RWPE2 (cell line): ENCODE data around the gene PIK3R1.

Source experiments
- ATAC-seq: fragments of 200-7000 bp; cut with Tn5 transposase; 3 replicates; pipeline ENCODE4 v1.9.1; 2021; ENCODE audit warnings: low read depth
- DNase-seq: peaks from one replicate; pipeline ENCODE4 v3.0.0-alpha.2; 2020; ENCODE audit warnings: low spot score
- H3K27ac ChIP-seq: fragments of 450-650 bp; 2 replicates; pipeline ENCODE4 v1.5.1; 2017; ENCODE audit warnings: mild to moderate bottlenecking; ENCODE audit not compliant: poor library complexity, severe bottlenecking
- H3K27me3 ChIP-seq: fragments of 250-450 bp; sonication (Bioruptor Pico); 2 replicates; pipeline ENCODE4 v1.5.1; 2021; ENCODE audit warnings: mild to moderate bottlenecking, moderate library complexity; ENCODE audit not compliant: insufficient read depth, poor library complexity, severe bottlenecking
- H3K36me3 ChIP-seq: fragments of 250-450 bp; sonication (Bioruptor Pico); 2 replicates; pipeline ENCODE4 v1.5.1; 2020; ENCODE audit warnings: low read depth, mild to moderate bottlenecking, moderate library complexity
- H3K4me1 ChIP-seq: fragments of 250-450 bp; sonication (Bioruptor Pico); 2 replicates; pipeline ENCODE4 v1.5.1; 2021; ENCODE audit warnings: mild to moderate bottlenecking, moderate library complexity; ENCODE audit not compliant: insufficient read depth, poor library complexity, severe bottlenecking
- H3K4me3 ChIP-seq: fragments of 250-450 bp; sonication (Bioruptor Pico); 2 replicates; pipeline ENCODE4 v1.5.1; 2021; ENCODE audit warnings: mild to moderate bottlenecking, moderate library complexity; ENCODE audit not compliant: severe bottlenecking
- H3K9me3 ChIP-seq: fragments of 250-450 bp; sonication (Bioruptor Pico); 2 replicates; pipeline ENCODE4 v1.5.1; 2021; ENCODE audit warnings: mild to moderate bottlenecking, moderate library complexity; ENCODE audit not compliant: severe bottlenecking
- TF ChIP-seq, protein P1 (sequence below): fragments of 450-650 bp; IDR thresholded peaks from one replicate; pipeline ENCODE4 v1.5.1; 2017; ENCODE audit warnings: mild to moderate bottlenecking, moderate library complexity; ENCODE audit not compliant: poor library complexity, severe bottlenecking

Gene PIK3R1

DNA sequence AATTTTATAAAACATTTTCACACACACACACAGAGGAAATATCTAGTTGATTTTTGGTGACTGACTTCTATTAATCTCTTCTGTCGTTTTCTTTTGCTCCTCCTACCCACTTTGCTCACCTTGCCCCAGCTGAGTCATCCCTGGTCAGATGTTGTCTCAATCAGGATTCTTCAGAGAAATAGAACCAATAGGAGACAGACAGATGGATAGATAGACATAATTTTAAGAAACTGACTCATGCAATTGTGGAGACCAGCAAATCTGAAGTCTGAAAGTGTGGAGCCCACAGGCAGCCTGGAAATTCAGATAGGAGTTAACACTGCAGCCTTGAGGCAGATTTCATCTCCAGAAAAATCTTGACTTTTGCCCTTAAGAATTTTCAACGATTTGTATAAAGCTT is 37.0 kb upstream of the PIK3R1 start:
- peak; percentile 98 for ATAC-seq
- Histone ChIP-seq H3K27me3 (no peaks in the 10 kb centered on the region), H3K9me3 (no peaks in the 10 kb centered on the region), H3K4me1 (peaks cover 4% of the 10 kb centered on the region), H3K36me3 (no peaks in the 10 kb centered on the region), H3K27ac (peak overlapping the region; percentile 27), H3K4me3 (no peak overlapping the region)
- TF ChIP-seq, protein P1, sequence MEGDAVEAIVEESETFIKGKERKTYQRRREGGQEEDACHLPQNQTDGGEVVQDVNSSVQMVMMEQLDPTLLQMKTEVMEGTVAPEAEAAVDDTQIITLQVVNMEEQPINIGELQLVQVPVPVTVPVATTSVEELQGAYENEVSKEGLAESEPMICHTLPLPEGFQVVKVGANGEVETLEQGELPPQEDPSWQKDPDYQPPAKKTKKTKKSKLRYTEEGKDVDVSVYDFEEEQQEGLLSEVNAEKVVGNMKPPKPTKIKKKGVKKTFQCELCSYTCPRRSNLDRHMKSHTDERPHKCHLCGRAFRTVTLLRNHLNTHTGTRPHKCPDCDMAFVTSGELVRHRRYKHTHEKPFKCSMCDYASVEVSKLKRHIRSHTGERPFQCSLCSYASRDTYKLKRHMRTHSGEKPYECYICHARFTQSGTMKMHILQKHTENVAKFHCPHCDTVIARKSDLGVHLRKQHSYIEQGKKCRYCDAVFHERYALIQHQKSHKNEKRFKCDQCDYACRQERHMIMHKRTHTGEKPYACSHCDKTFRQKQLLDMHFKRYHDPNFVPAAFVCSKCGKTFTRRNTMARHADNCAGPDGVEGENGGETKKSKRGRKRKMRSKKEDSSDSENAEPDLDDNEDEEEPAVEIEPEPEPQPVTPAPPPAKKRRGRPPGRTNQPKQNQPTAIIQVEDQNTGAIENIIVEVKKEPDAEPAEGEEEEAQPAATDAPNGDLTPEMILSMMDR: no peak
- DNase-seq: peak; percentile 73

DNA sequence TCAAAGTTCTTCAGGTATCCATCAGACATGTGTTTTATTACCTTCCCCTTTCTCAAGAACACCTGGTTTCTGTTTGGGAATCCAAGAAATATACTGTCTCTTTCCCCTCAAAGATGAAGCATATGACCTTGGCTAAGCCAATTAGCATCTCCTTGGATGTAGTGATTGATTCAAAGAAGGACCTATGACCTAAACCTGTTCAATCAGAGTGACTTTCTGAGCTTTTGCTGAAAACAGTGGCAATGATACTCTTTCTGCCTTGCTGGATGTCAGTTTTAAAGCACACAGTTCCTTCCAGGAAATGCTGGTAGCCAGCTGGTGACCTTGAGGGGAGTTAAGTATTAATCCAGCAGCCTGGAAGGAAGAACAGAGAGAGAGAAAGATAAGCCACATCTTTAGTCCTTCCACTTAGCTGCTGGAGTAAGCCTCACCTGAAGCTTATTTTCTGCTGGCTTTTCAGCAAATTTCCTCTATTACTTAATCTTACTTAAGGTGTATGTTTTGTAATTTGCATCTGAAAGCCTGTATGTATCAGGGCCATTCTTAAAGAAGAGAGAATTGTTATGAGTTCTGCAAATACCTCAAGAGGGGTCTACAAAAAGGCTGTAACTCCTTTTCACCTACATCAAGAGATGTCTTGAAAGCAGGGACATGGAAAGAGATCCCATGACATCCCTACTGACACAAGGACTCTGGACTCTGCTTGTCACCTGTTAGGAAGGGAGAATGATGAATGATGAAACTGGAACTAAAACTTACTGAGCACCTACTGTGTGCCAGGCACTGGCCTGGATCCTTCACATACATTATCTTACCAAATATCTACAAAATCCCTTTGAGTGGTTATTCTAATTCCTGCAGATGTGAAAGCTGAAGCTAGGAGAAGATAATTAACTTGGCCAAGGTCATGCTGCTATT is 35.2 kb upstream of the PIK3R1 start:
- no peak for DNase-seq
- no peaks in the 10 kb centered on the region for H3K9me3 ChIP-seq
- H3K36me3 ChIP-seq: no peaks in the 10 kb centered on the region
- peaks cover 4% of the 10 kb centered on the region for H3K4me1 ChIP-seq
- H3K27me3 ChIP-seq: no peaks in the 10 kb centered on the region
- H3K4me3 ChIP-seq: no peak overlapping the region
- TF ChIP-seq, protein P1: no peak
- no peak for ATAC-seq
- no peak overlapping the region for H3K27ac ChIP-seq

DNA sequence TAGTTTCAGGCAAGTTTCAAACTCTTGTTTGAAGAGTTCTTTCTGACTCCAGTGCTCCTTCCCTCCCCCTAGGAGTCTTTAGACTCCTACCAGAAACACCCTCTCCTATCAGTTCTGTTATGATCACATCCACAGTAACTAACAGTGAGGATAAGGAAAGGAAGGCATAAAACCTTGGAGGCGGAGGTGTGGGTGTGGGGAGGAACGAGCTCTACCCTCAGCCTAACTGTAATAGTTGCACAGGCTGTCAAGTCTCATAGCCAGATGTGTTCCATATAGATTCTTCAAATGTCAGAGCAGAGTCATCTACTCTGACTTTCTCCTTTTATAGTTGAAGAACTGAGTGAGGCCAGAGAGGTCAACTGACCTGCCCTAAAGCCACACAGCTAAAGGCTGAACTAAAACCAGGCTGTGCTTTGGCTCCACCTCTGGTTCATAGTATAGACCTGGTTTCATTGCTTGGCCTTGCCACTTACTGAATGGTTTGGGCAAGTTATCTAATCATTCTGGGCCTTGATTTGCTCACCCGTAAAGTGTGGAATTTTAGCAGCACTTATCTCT is 34.4 kb upstream of the PIK3R1 start:
- Histone ChIP-seq H3K36me3 (no peaks in the 10 kb centered on the region), H3K9me3 (no peaks in the 10 kb centered on the region), H3K4me3 (no peak overlapping the region), H3K4me1 (peaks cover 4% of the 10 kb centered on the region), H3K27ac (no peak overlapping the region), H3K27me3 (no peaks in the 10 kb centered on the region)
- TF ChIP-seq, protein P1: no peak
- no peak for DNase-seq
- ATAC-seq: no peak

DNA sequence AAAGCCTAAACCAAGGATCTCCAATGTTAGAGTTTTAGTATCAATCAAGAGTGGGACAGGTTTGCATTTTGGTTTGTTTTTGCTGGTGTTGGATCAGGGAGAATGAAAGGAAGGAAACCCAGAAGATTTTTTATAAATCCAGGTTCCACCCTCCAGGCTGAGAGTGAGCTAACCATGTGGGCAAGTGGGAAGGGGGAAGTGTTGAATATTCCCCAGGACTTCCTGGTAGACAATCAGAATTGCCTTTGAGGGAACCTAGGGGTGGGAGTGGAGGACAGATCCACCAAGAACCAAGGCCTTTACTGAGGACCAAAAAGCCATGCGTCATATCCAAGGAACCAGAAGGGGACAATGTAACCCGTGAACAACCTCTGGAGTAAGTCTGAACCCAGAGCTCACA is 33.5 kb upstream of the PIK3R1 start:
- TF ChIP-seq, protein P1: no peak
- Histone ChIP-seq H3K27me3 (no peaks in the 10 kb centered on the region), H3K27ac (no peak overlapping the region), H3K9me3 (no peaks in the 10 kb centered on the region), H3K4me1 (peaks cover 4% of the 10 kb centered on the region), H3K4me3 (no peak overlapping the region), H3K36me3 (no peaks in the 10 kb centered on the region)
- no peak for DNase-seq
- no peak for ATAC-seq

DNA sequence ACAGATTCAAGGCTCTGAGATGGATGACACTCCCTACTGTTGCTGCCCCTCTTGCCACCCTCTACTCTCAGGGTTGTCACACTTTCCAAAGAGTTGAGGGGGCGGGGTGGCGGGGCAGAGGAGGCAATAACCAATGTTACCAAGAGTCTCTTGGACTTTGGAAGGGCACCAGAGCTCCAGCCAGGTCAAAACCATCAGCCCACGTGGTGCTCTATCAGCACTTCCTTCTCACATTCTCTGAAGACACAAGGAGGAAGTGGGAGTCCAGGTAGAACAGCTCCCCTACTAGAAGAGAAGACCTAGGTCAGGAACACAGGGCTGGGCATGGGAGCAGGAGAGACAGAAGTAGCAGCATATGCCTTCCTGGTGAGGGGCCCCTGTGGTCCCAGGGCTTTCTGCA is 33.0 kb upstream of the PIK3R1 start:
- Histone ChIP-seq H3K36me3 (no peaks in the 10 kb centered on the region), H3K4me3 (no peak overlapping the region), H3K27ac (no peak overlapping the region), H3K27me3 (no peaks in the 10 kb centered on the region), H3K4me1 (peaks cover 4% of the 10 kb centered on the region), H3K9me3 (no peaks in the 10 kb centered on the region)
- ATAC-seq (no peak), DNase-seq (no peak)
- TF ChIP-seq, protein P1: no peak
